Left renal cortex interstitium (tissue), 4 donors: ENCODE data around the gene ALDH3B1. TPM values are rescaled to one million over a fixed set of nuclear protein-coding genes. Genes with fewer than 3 reads are reported as not detected.

Source experiments
- DNase-seq, 4 donors: peaks; one replicate each; pipeline ENCODE4 v3.0.0-alpha.2; 2013; ENCODE audit warnings: low read depth in 4 of 4, low spot score in 2 of 4, missing footprints in 1 of 4
- polyA plus RNA-seq, 4 donors: library from polyadenylated mRNA; unstranded; fragments of 120-200 nt; gene quantifications; one replicate each; pipeline ENCODE4 v1.2.1, GENCODE V29; 2013; ENCODE audit not compliant: insufficient read length in 4 of 4

Gene ALDH3B1
- polyA plus RNA-seq, 4 donors: 1.7 to 3.5 (median 2.5) TPM

- no peak for DNase-seq
Measured at GRCh38 chr11:68056317-68057285, 46.5 kb downstream of the ALDH3B1 start.

DNA sequence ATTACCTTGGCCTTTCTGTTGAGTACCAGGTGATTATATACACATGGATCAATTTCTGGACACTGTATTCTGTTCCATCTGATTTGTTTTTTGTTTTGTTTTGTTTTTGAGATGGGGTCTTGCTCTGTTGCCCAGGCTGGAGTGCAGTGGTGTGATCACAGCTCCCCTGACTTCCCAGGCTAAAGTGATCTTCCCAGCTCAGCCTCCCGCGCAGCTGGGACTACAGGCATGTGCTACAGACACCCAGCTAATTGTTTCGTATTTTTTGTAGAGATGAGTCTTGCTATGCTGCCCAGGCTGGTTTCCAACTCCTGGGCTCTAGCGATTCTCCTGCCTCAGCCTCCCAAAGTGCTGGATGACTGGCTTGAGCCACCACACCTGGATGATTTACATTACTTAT lies 47.7 kb downstream of the ALDH3B1 start:
- DNase-seq: no peak

GRCh38 chr11:68061508-68061907 lies 51.4 kb downstream of the ALDH3B1 start:
- DNase-seq: no peak

GRCh38 chr11:68064926-68065325 lies 54.8 kb downstream of the ALDH3B1 start:
- DNase-seq: no peak

DNA sequence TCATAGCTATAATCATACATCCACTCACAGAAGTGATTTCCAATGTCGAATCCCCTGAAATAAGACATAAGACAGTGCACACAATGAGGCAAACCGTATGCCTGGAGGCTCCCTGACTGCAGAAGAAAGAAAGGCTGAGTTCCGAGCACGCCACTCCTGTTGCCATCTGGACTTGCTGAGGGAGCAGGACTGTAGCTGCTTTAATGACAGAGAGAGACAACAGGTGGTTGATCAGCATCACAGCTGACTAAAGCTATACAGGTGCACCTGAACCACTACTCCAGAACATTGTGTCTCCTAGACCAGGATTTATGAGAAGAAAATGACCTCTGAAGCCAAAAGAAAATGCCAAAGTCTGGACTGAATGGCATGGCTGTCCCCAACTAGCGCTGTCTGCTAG lies 55.7 kb downstream of the ALDH3B1 start:
- no peak for DNase-seq

- DNase-seq: no peak
Measured at GRCh38 chr11:68066742-68067141, 56.6 kb downstream of the ALDH3B1 start.

GRCh38 chr11:68067991-68068390 lies 57.9 kb downstream of the ALDH3B1 start:
- no peak for DNase-seq

GRCh38 chr11:68071281-68072048 lies 61.3 kb downstream of the ALDH3B1 start:
- no peak for DNase-seq

GRCh38 chr11:68074584-68075352 lies 64.6 kb downstream of the ALDH3B1 start:
- no peak for DNase-seq

DNA sequence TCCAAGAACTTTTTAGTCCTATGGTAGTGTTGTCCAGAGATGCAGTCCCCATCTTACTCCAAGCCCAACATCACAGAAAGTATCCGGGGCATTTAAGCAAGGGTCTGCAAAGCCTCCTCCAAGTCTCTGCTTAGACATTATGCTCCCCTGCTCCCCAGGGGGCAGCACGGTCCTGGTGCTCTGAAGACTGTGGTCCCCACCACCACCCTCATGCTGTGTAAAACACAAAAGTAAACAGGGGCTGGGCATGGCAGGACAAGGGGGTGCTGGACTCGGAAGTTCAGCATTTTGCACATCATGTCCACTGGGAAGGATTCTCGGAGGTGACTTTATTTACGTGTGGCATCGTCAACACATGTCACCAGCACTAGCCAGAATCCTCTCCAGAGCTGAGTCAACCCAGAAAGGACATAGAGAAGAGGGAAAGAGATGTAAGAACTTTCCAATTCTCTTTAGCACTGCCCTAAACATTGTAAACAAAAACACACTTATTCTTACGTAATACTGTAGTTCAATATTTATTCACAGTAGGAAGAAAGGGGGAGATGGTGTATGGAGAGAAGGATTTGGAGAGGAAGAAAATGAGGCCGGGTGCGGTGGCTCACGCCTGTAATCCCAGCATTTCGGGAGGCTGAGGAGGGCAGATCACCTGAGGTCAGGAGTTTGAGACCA lies 66.4 kb downstream of the ALDH3B1 start:
- no peak for DNase-seq

DNA sequence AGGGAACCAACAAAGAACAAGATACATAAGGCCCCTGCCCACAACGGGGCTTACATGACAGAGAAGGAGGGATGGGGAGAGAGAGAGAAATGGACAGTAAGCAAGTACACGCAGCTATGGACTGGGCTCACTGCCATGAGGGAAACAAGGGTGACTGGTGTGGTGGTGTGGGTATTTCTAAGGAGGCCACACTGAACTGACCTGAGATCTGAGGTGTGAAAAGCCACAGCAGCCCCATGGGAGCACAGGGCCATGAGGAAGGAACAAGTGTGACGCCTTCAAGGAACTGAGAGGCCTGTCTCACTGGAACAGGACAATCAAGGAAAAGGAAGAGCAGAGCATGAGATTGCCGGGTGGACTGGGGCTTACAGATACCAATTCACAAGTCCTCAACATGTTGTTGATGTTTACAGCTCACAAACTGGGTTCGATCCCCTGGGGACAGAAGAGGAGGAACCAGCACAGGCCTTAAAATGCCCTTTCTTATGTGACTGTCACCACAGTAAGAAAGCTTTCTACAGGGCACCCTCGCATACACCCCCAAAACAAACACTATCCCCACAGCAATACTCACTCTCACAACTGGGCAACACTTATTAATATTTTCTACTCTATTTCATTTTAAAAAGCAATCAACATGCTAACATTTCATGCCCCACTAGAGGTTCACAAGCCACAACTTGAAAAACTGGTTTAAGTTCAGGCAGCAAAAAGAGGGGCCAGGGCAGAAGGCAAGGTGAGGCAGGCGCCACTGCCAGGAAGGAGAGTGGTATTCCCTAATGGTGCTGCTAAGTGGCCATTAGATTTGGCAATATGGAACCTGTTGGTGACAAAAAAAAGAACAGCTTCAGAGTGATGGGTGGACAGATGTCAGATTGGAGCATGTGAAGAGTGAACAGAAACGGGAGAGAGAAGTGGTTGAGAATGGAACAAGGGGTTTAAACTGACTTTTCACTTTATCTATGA lies 67.8 kb downstream of the ALDH3B1 start:
- no peak for DNase-seq

Other genes with a start within 250 kb of the ALDH3B1 start
- 10 to 100 TPM; 10.3 to 15.5 (median 12.8) TPM for gene UNC93B1, start 6.2 kb upstream of the ALDH3B1 start, polyA plus RNA-seq
- gene NDUFS8, start 20.4 kb downstream of the ALDH3B1 start, polyA plus RNA-seq: 100 to 1,000 TPM in 2 of 4 donors, 10 to 100 TPM in 2; 69.2 to 137 (median 106) TPM
- gene TCIRG1, start 28.7 kb downstream of the ALDH3B1 start, polyA plus RNA-seq: 10 to 100 TPM; 15.3 to 37.6 (median 26.7) TPM
- 10 to 100 TPM; 27.7 to 56.6 (median 37.0) TPM for gene CHKA, start 111.1 kb downstream of the ALDH3B1 start, polyA plus RNA-seq
- 10 to 100 TPM; 66.5 to 81.5 (median 77.6) TPM for gene KMT5B, start 203.0 kb downstream of the ALDH3B1 start, polyA plus RNA-seq